ENCODE measurements around the gene CDHR1. TPM values are rescaled to one million over a fixed set of nuclear protein-coding genes. Genes with fewer than 3 reads are reported as not detected.

CDHR1 gene
- total and polyA plus RNA-seq, 10 donors, result 0.53 to 10.6 (median 4.4) TPM

GRCh38 chr10:84172467-84173356, 21.6 kb upstream of the CDHR1 start:
- Histone ChIP-seq H3K27me3 (replicated peaks in 1 of 7) (no peaks in the 10 kb centered on the region), H3K4me3 (no peak overlapping the region), H3K36me3 (no peaks in the 10 kb centered on the region), H3K27ac (peak overlapping the region in 3 of 8 donors; percentile 26 to 65 (median 34)), H3K9me3 (peaks cover 0 to 8% (median under 1%) of the 10 kb centered on the region in 8 donors), H3K4me1 (peaks cover 0 to 20% (median 9%) of the 10 kb centered on the region in 6 donors)
- 85 to 95% (median 88%) methylated on average over 9 of the region's 9 CpGs for WGBS, 5 donors
- TF ChIP-seq POLR2A (IDR thresholded peaks at IDR 0.05) (no peak), POLR2AphosphoS5 (IDR thresholded peaks at IDR 0.05) (no peak)
- TF ChIP-seq, protein P1, sequence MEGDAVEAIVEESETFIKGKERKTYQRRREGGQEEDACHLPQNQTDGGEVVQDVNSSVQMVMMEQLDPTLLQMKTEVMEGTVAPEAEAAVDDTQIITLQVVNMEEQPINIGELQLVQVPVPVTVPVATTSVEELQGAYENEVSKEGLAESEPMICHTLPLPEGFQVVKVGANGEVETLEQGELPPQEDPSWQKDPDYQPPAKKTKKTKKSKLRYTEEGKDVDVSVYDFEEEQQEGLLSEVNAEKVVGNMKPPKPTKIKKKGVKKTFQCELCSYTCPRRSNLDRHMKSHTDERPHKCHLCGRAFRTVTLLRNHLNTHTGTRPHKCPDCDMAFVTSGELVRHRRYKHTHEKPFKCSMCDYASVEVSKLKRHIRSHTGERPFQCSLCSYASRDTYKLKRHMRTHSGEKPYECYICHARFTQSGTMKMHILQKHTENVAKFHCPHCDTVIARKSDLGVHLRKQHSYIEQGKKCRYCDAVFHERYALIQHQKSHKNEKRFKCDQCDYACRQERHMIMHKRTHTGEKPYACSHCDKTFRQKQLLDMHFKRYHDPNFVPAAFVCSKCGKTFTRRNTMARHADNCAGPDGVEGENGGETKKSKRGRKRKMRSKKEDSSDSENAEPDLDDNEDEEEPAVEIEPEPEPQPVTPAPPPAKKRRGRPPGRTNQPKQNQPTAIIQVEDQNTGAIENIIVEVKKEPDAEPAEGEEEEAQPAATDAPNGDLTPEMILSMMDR (IDR thresholded peaks at IDR 0.05 in 8 of 11, conservative IDR thresholded peaks at IDR 0.05 in 3 of 11), result no peak
- intact Hi-C loops (cut with DNase I; ENCODE audit: low total_unique reads), result no loop called here
- DNase-seq, result no peak

DNA sequence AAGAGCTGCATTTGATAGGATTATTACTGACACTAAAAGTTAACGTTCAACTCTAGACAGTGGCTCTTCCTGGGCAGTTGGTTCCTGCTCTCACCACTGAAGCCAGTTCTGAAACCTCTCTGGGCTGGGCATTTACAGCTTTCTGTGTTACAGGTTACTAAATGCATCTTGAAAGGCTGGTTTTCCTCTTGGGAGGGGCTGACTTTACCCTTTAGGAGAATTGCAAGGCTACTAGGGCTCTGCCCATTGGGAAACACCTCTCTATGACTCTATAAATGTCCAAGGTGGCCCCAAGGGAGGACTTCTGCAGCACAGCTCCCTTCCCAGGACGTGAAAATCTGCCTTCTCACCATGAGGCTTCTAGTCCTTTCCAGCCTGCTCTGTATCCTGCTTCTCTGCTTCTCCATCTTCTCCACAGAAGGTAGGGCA, 20.8 kb upstream of the CDHR1 start, which contains the start of gene GPR15LG:
Gene GPR15LG (plus strand): TSS at position 301 of the 429 bp plus-strand sequence. CDS start 51 bp downstream, at position 352.
- H3K4me1 ChIP-seq, result peaks cover 0 to 28% (median 15%) of the 10 kb centered on the region in 6 donors
- no peak for DNase-seq
- no peaks in the 10 kb centered on the region for H3K9me3 ChIP-seq
- H3K4me3 ChIP-seq, result no peak within 1 kb of the TSS
- TF ChIP-seq POLR2AphosphoS5 (IDR thresholded peaks at IDR 0.05) (no peak), POLR2A (IDR thresholded peaks at IDR 0.05) (no peak)
- no peaks in the 10 kb centered on the region for H3K36me3 ChIP-seq
- no peaks in the 10 kb centered on the region for H3K27me3 ChIP-seq (replicated peaks in 1 of 7)
- intact Hi-C loops (cut with DNase I; ENCODE audit: low total_unique reads), result no loop called here
- H3K27ac ChIP-seq, result peak within 1 kb of the TSS in 3 of 8 donors; percentile 26 to 65 (median 34)
- 65 to 82% (median 76%) methylated on average over 2 of the region's 2 CpGs for WGBS, 5 donors

DNA sequence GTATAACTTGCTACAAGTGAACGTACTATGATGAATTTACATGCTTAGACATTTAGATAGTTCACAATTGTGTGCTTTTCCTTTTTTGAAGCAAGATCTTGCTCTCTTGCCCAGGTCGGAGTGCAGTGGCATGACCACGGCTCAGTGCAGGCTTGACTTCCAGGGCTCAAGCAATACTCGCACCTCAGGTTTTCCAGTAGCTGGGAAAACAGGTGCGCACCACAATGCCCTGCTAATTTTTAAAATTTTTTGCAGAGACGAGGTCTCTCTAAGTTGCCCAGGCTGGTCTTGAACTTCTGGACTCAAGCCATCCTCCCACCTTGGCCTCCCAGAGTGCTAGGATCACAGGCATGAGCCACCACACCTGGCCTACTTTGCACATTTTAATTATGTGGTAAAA, 18.9 kb upstream of the CDHR1 start:
- Histone ChIP-seq H3K4me1 (peaks cover 0 to 40% (median 24%) of the 10 kb centered on the region in 6 donors), H3K4me3 (no peak overlapping the region), H3K27me3 (replicated peaks in 1 of 7) (no peaks in the 10 kb centered on the region), H3K9me3 (no peaks in the 10 kb centered on the region), H3K27ac (no peak overlapping the region), H3K36me3 (no peaks in the 10 kb centered on the region)
- TF ChIP-seq, protein P1 (IDR thresholded peaks at IDR 0.05 in 8 of 11, conservative IDR thresholded peaks at IDR 0.05 in 3 of 11), result no peak
- TF ChIP-seq POLR2AphosphoS5 (IDR thresholded peaks at IDR 0.05) (no peak), POLR2A (IDR thresholded peaks at IDR 0.05) (no peak)
- intact Hi-C loops (cut with DNase I; ENCODE audit: low total_unique reads), result no loop called here
- no peak for DNase-seq
- 90 to 94% (median 92%) methylated on average over 6 of the region's 6 CpGs for WGBS, 5 donors

DNA sequence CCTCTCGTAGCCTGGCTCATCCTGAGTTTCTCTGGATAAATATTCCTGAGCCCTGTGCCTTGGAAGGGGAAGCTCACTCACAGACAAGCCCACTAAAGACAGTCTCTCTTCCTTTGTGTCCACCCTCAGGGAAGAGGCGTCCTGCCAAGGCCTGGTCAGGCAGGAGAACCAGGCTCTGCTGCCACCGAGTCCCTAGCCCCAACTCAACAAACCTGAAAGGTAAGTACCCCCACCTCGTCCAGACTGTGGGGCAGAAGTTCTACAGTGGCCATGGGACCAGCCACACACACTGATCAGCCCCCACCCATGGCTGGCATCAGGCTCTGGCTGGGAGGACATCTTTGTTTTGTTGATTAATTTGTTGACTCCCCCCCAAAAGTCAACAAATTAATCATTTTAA, 18.0 kb upstream of the CDHR1 start:
- WGBS, 5 donors, result 82 to 94% (median 88%) methylated on average over 4 of the region's 4 CpGs
- intact Hi-C loops (cut with DNase I; ENCODE audit: low total_unique reads), result no loop called here
- Histone ChIP-seq H3K36me3 (no peaks in the 10 kb centered on the region), H3K9me3 (no peaks in the 10 kb centered on the region), H3K27me3 (replicated peaks in 1 of 7) (no peaks in the 10 kb centered on the region), H3K27ac (peak overlapping the region in 3 of 8 donors; percentile 67 to 82 (median 75)), H3K4me1 (peaks cover 0 to 40% (median 24%) of the 10 kb centered on the region in 6 donors), H3K4me3 (no peak overlapping the region)
- DNase-seq, result no peak
- TF ChIP-seq POLR2A (IDR thresholded peaks at IDR 0.05) (no peak), POLR2AphosphoS5 (IDR thresholded peaks at IDR 0.05) (no peak)
- TF ChIP-seq, protein P1 (IDR thresholded peaks at IDR 0.05 in 8 of 11, conservative IDR thresholded peaks at IDR 0.05 in 3 of 11), result no peak

Data from spleen (tissue), 11 donors.